ENCODE measurements around the gene RIPK4. TPM values are rescaled to one million over a fixed set of nuclear protein-coding genes. Genes with fewer than 3 reads are reported as not detected.
"Not testable (repeated sequence)": the region's sequence is repeated elsewhere in the genome, so short reads cannot be mapped to it uniquely, and the experiment has no call there.

The RIPK4 gene
- total RNA-seq, 1 experiment from 2014 or later, result 20.1 TPM

DNA sequence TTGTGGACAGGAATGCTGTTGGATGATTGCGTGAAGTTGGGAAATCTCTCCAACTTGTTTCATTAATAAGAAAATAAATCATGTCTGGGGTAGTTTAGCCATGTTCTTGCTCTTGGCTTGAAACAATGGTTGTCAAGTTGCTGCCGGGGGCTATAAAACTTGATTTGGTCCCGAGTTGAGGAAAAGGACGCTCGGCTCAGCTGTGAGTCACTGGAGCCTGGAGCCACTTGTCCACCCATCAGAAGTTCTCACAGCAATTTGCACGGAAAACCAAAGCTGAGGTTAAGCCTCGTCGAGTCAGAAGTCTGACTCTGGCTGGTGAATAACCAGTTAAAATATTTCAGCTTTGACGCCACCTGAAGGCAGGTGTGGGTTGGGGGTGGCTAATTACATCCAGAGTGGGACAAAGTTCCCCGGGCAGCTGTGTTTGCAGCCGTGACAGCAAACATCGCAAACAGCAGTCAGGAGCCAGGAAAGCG is 19.7 kb upstream of the RIPK4 start:
- ChIA-PET CTCF (interaction anchor here (0.7 to 2.1 kb wide), 11 partner anchors 8 to 701 kb away, joined by 3 to 18 read pairs (median 3); no protein-coding TSS in a partner anchor), POLR2A (interaction anchor here (1.1 kb wide), 1 partner anchor 61 kb away, joined by 5 read pairs; no protein-coding TSS in a partner anchor)
- H3K27ac Mint-ChIP-seq, result no peak overlapping the region
- DNase-seq (ENCODE audit: low spot score) (no peak), ATAC-seq (no peak)
- peaks cover 9% of the 10 kb centered on the region for H3K9me3 Mint-ChIP-seq
- no peak overlapping the region for H3K4me3 Mint-ChIP-seq
- H3K27me3 Mint-ChIP-seq (ENCODE audit: low read depth), result no peaks in the 10 kb centered on the region; the same call in 1 of the 2 replicates
- no peaks in the 10 kb centered on the region for H3K4me1 Mint-ChIP-seq
- TF ChIP-seq GRHL2 (CRISPR knock-in tag; IDR thresholded peaks at IDR 0.05; ENCODE audit: insufficient replicate concordance, severe bottlenecking) (no peak), HMGA2 (CRISPR knock-in tag; IDR thresholded peaks at IDR 0.05) (no peak), ZBTB21 (CRISPR knock-in tag; IDR thresholded peaks at IDR 0.05; ENCODE audit: borderline replicate concordance) (no peak), SMAD3 (CRISPR knock-in tag; IDR thresholded peaks at IDR 0.05; ENCODE audit: borderline replicate concordance) (no peak), CBFB (CRISPR knock-in tag; IDR thresholded peaks at IDR 0.05; ENCODE audit: low read depth) (no peak), ZNF263 (CRISPR knock-in tag; IDR thresholded peaks at IDR 0.05; ENCODE audit: low read depth) (no peak), NFYB (CRISPR knock-in tag; conservative IDR thresholded peaks at IDR 0.05; ENCODE audit: low read depth) (no peak)
- TF ChIP-seq, protein P1, sequence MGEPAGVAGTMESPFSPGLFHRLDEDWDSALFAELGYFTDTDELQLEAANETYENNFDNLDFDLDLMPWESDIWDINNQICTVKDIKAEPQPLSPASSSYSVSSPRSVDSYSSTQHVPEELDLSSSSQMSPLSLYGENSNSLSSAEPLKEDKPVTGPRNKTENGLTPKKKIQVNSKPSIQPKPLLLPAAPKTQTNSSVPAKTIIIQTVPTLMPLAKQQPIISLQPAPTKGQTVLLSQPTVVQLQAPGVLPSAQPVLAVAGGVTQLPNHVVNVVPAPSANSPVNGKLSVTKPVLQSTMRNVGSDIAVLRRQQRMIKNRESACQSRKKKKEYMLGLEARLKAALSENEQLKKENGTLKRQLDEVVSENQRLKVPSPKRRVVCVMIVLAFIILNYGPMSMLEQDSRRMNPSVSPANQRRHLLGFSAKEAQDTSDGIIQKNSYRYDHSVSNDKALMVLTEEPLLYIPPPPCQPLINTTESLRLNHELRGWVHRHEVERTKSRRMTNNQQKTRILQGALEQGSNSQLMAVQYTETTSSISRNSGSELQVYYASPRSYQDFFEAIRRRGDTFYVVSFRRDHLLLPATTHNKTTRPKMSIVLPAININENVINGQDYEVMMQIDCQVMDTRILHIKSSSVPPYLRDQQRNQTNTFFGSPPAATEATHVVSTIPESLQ (CRISPR knock-in tag; IDR thresholded peaks at IDR 0.05), result no peak
- TF ChIP-seq, protein P2, sequence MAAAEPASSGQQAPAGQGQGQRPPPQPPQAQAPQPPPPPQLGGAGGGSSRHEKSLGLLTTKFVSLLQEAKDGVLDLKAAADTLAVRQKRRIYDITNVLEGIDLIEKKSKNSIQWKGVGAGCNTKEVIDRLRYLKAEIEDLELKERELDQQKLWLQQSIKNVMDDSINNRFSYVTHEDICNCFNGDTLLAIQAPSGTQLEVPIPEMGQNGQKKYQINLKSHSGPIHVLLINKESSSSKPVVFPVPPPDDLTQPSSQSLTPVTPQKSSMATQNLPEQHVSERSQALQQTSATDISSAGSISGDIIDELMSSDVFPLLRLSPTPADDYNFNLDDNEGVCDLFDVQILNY (CRISPR knock-in tag; IDR thresholded peaks at IDR 0.05), result no peak
- peaks cover 2% of the 10 kb centered on the region for H3K36me3 Mint-ChIP-seq

DNA sequence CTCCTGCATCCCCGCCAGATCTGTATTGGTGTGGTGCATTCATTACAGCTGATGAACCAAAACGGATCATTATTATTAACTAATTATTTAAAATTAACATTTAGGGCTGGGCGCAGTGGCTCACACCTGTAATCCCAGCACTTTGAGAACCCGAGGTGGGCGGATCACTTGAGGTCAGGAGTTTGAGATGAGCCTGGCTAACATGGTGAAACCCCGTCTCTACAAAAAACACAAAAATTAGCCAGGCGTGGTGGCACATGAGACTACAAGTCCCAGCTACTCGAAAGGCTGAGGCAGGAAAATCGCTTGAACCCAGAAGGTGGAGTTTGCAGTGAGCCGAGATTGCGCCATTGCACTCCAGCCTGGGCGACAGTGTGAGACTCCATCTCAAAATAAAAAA is 18.4 kb upstream of the RIPK4 start:
- POLR2A ChIA-PET; DNase-seq (ENCODE audit: low spot score); H3K4me1 Mint-ChIP-seq; H3K27ac Mint-ChIP-seq; H3K27me3 Mint-ChIP-seq (ENCODE audit: low read depth); H3K4me3 Mint-ChIP-seq; H3K9me3 Mint-ChIP-seq; ATAC-seq; H3K36me3 Mint-ChIP-seq: not testable (repeated sequence)
- CTCF ChIA-PET, result interaction anchor here (0.8 to 2.3 kb wide), 4 partner anchors 14 to 172 kb away, joined by 3 to 6 read pairs (median 4); no protein-coding TSS in a partner anchor

DNA sequence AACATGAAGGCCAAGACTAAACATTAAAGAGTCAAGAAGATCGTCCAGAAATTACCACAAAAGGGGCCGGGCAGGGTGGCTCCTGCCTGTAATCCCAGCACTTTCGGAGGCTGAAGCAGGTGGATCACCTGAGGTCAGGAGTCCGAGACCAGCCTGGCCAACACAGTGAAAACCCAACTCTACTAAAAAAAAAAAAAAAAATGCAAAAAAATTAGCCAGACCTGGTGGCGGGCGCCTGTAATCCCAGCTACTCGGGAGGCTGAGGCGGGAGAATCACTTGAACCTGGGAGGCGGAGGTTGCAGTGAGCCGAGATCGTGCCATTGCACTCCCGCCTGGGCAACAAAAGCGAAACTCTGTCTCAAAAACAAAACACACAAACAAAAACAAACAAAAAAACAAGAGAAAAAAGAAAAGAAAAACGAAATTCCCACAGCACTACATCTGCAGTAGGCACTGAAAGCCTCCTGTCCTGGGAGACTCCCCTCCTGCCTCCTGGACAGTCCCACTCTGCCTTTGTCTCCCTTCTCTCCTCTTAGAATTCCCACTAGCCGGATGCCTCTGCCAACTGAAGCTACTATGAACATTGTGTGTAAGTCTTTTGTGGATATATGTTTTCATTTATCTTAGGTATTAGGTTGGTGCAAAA is 17.7 kb upstream of the RIPK4 start:
- Mint-ChIP-seq H3K9me3 (no peaks in the 10 kb centered on the region), H3K4me3 (no peak overlapping the region), H3K36me3 (no peaks in the 10 kb centered on the region), H3K27me3 (ENCODE audit: low read depth) (no peaks in the 10 kb centered on the region), H3K27ac (no peak overlapping the region), H3K4me1 (peaks cover 2% of the 10 kb centered on the region)
- ATAC-seq, result no peak
- DNase-seq (ENCODE audit: low spot score), result no peak
- TF ChIP-seq, protein P3, sequence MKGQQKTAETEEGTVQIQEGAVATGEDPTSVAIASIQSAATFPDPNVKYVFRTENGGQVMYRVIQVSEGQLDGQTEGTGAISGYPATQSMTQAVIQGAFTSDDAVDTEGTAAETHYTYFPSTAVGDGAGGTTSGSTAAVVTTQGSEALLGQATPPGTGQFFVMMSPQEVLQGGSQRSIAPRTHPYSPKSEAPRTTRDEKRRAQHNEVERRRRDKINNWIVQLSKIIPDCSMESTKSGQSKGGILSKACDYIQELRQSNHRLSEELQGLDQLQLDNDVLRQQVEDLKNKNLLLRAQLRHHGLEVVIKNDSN (CRISPR knock-in tag; IDR thresholded peaks at IDR 0.05), result no peak
- POLR2A ChIA-PET, result no interaction called here
- CTCF ChIA-PET, result interaction anchor here (1.4 to 2.3 kb wide), 2 partner anchors 32 to 171 kb away, joined by 3 to 6 read pairs; no protein-coding TSS in a partner anchor

DNA sequence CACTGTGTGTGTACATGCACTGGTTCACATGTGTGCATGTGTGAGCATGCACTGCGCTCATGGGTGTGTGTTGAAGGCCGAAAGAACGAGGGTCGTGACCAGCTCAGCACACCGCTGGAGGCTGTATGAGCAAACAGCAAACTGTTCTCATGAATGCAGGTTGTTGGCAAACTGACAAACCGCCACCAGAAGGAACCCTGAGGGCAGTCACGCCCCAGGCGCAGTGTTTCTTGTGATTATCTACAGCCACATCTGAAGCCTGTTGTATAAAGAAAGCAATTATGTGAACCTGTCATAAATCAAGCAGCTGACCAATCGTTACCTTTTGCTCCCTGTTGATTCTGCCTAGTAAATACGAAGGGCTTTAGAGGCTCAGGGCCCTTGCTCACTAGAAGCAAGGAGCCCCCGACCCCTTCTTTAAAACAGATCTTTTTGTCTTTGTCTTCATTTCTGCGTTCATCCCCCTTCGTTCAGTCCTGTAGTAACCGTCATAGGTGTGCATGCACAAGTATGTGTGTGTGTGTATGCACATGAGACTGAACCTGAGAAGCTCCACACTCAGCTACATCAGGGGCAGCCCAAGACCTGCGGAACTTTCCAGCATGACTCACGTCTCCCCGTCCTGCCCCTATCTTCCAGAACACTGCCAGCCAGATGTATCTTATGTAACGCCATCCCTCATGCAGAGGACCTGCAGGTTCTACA is 16.8 kb upstream of the RIPK4 start:
- TF ChIP-seq, protein P4, sequence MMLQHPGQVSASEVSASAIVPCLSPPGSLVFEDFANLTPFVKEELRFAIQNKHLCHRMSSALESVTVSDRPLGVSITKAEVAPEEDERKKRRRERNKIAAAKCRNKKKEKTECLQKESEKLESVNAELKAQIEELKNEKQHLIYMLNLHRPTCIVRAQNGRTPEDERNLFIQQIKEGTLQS (CRISPR knock-in tag; conservative IDR thresholded peaks at IDR 0.05), result no peak
- TF ChIP-seq FOXP1 (CRISPR knock-in tag; IDR thresholded peaks at IDR 0.05; ENCODE audit: borderline replicate concordance) (no peak), GABPB1 (CRISPR knock-in tag; IDR thresholded peaks at IDR 0.05) (no peak), FOXK1 (CRISPR knock-in tag; IDR thresholded peaks at IDR 0.05) (no peak), ATF1 (CRISPR knock-in tag; IDR thresholded peaks at IDR 0.05) (no peak)
- TF ChIP-seq, protein P5, sequence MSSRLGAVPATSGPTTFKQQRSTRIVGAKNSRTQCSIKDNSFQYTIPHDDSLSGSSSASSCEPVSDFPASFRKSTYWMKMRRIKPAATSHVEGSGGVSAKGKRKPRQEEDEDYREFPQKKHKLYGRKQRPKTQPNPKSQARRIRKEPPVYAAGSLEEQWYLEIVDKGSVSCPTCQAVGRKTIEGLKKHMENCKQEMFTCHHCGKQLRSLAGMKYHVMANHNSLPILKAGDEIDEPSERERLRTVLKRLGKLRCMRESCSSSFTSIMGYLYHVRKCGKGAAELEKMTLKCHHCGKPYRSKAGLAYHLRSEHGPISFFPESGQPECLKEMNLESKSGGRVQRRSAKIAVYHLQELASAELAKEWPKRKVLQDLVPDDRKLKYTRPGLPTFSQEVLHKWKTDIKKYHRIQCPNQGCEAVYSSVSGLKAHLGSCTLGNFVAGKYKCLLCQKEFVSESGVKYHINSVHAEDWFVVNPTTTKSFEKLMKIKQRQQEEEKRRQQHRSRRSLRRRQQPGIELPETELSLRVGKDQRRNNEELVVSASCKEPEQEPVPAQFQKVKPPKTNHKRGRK (CRISPR knock-in tag; IDR thresholded peaks at IDR 0.05; ENCODE audit: borderline replicate concordance), result no peak
- Mint-ChIP-seq H3K36me3 (no peaks in the 10 kb centered on the region), H3K27me3 (ENCODE audit: low read depth) (no peaks in the 10 kb centered on the region), H3K27ac (no peak overlapping the region), H3K4me1 (peaks cover 10% of the 10 kb centered on the region), H3K9me3 (no peaks in the 10 kb centered on the region), H3K4me3 (no peak overlapping the region)
- POLR2A ChIA-PET, result no interaction called here
- ATAC-seq (no peak), DNase-seq (ENCODE audit: low spot score) (no peak)
- CTCF ChIA-PET, result interaction anchor here (0.7 to 2.3 kb wide), 2 partner anchors 170 to 172 kb away, joined by 3 to 6 read pairs; no protein-coding TSS in a partner anchor
